ENCODE results near the gene TMEM119. TPM values are rescaled to one million over a fixed set of nuclear protein-coding genes. Genes with fewer than 3 reads are reported as not detected.
A peak's percentile ranks its signal among the peaks of the same experiment; 100 is the strongest.

TMEM119 gene
- total RNA-seq, 1 donor from 2014 or later = 31.1 TPM

- DNase-seq (ENCODE audit: low spot score) = no peak
- intact Hi-C loops (cut with DNase I) = no loop called here
- ATAC-seq = no peak
Observed at GRCh38 chr12:108606492-108606891, 8.6 kb upstream of the TMEM119 start.

- ATAC-seq (no peak), DNase-seq (ENCODE audit: low spot score) (no peak)
- intact Hi-C loops (cut with DNase I) = no loop called here
Observed at GRCh38 chr12:108605690-108606406, 8.0 kb upstream of the TMEM119 start.

- intact Hi-C loops (cut with DNase I) = no loop called here
- DNase-seq (ENCODE audit: low spot score) = no peak
- no peak for ATAC-seq
Observed at GRCh38 chr12:108605000-108605689, 7.3 kb upstream of the TMEM119 start.

- no peak for DNase-seq (ENCODE audit: low spot score)
- intact Hi-C loops (cut with DNase I) = no loop called here
- ATAC-seq = no peak
Observed at GRCh38 chr12:108604208-108604941, 6.5 kb upstream of the TMEM119 start.

GRCh38 chr12:108603743-108604142, 5.9 kb upstream of the TMEM119 start:
- ATAC-seq (no peak), DNase-seq (ENCODE audit: low spot score) (no peak)
- intact Hi-C loops (cut with DNase I) = no loop called here

- intact Hi-C loops (cut with DNase I) = no loop called here
- ATAC-seq = no peak
Observed at GRCh38 chr12:108602976-108603704, 5.3 kb upstream of the TMEM119 start.

GRCh38 chr12:108602209-108602705, 4.4 kb upstream of the TMEM119 start:
- ATAC-seq (no peak), DNase-seq (ENCODE audit: low spot score) (no peak)
- intact Hi-C loops (cut with DNase I) = no loop called here

More at GRCh38 chr12:108602976-108603704, 5.3 kb upstream of the TMEM119 start:
- DNase-seq (ENCODE audit: low spot score) = no peak

GRCh38 chr12:108600702-108601007, 2.8 kb upstream of the TMEM119 start:
- intact Hi-C loops (cut with DNase I) = no loop called here
- no peak for DNase-seq (ENCODE audit: low spot score)
- no peak for ATAC-seq

- ATAC-seq = no peak
- intact Hi-C loops (cut with DNase I) = no loop called here
Observed at GRCh38 chr12:108599948-108600701, 2.2 kb upstream of the TMEM119 start.

GRCh38 chr12:108599541-108599940, 1.7 kb upstream of the TMEM119 start:
- no peak for ATAC-seq
- no peak for DNase-seq (ENCODE audit: low spot score)
- intact Hi-C loops (cut with DNase I) = no loop called here

More at GRCh38 chr12:108599948-108600701, 2.2 kb upstream of the TMEM119 start:
- DNase-seq (ENCODE audit: low spot score) = no peak

GRCh38 chr12:108598553-108599250, 818 bp upstream of the TMEM119 start:
- intact Hi-C loops (cut with DNase I) = no loop called here
- no peak for ATAC-seq
- DNase-seq (ENCODE audit: low spot score) = no peak

- intact Hi-C loops (cut with DNase I) = no loop called here
- ATAC-seq = peak; percentile 36
- no peak for DNase-seq (ENCODE audit: low spot score)
Observed at GRCh38 chr12:108596854-108597558, 878 bp downstream of the TMEM119 start.

- intact Hi-C loops (cut with DNase I) = no loop called here
- ATAC-seq (peak; percentile 41), DNase-seq (ENCODE audit: low spot score) (no peak)
Observed at GRCh38 chr12:108595711-108596647, 1.9 kb downstream of the TMEM119 start.

- intact Hi-C loops (cut with DNase I) = no loop called here
- ATAC-seq (no peak), DNase-seq (ENCODE audit: low spot score) (no peak)
Observed at GRCh38 chr12:108594960-108595710, 2.7 kb downstream of the TMEM119 start.

- no peak for ATAC-seq
- no peak for DNase-seq (ENCODE audit: low spot score)
- intact Hi-C loops (cut with DNase I) = no loop called here
Observed at GRCh38 chr12:108594323-108594903, 3.5 kb downstream of the TMEM119 start.

All from sciatic nerve (tissue), 2 donors.